ENCODE data around the gene FLAD1.

FLAD1 gene

GRCh38 chr1:155018617-155019348 lies 35.6 kb downstream of the FLAD1 start:
- DNase-seq = no peak

GRCh38 chr1:155019377-155020245 lies 36.5 kb downstream of the FLAD1 start:
- no peak for DNase-seq

DNA sequence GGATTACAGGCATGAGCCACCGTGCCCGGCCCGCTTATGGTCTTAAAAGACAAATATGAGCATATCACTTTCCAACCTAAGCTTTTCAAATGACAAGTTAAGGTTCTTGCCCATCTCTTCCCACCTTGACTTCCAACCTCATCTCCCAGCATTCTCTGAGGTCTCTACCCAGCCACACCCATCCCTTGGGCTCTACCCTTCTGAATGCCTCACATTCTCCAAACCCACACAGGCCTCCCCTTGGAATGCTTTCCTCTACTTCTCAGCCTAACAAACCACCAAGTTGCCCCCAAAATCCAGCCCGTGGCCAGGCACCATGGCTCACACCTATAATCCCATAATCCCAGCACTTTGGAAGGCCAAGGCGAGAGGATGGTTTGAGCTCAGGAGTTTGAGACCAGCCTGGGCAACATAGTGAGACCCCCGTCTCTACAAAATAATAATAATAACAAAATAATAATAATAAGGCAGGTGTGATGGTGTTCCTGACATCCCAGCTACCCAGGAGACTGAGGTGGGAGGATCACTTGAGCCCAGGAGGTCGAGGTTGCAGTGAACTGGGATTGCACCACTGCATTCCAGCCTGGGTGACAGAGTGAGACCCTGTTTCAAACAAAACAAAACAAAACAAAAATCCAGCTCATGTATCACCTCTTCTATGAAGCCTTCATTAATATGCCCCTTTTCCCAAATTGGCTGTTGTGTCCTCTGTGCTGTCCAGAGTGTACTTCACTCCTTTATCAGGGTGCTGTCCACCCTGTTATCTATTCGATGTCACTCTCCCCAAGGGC lies 39.2 kb downstream of the FLAD1 start:
- no peak for DNase-seq

- DNase-seq = no peak
Observed at GRCh38 chr1:155022927-155023236, 39.7 kb downstream of the FLAD1 start.

DNA sequence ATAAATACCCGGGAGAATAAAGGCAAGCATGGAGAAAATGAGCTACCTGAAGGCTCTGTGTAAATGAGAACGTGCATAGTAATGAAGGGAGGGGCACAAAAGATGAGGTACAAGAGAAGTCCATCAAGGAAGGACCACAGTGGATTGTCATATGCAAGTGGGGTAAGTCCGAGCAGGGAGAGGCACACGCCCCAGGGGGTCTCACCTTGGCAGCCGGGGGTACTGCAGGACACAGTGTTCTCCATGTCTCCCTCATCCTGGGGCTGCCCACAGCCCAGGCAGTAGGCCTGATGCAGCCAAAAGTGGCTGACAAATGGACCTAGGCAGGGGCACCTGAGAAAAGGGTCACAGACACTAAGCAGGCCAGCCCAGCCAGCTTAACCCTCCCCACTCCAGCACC lies 40.5 kb downstream of the FLAD1 start:
- DNase-seq = no peak

DNA sequence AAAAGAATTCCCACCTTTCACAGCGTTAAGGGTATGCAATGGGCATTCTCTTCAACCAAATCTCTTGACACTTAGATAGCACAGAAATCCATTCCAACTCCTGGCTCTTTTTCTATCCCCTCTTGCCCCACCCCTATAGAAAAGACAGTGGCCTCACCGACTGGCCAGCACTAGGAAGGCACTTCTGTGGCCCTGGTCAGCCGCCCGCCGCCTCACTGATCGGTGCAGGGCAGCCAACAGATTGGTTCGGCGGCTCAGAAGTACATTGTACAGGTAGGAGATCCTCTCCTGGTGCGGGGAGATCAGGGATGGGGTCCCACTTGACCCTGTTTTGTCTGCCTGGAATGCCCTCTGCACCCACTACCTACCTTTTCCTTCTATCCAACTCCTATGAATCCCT lies 41.2 kb downstream of the FLAD1 start:
- DNase-seq = no peak

GRCh38 chr1:155026154-155026553 lies 43.0 kb downstream of the FLAD1 start:
- no peak for DNase-seq

DNA sequence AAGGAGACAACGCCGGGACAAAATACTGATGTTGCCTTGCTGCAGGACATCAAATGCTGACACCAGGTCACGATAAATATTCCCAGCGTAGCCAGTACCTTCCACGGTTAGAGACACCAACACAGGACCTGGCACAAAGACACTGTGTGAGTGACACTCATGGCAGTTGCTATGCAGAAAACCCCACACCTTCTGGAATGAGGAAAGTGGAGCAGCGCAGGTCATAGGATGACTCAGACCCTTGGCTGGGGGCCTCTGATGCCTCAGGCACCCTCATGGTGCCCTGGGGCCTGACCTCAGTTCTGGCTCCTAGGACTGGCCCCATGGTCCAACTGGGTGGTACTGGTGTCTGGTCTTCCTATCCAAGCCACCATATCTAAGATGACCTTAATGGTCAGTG lies 43.4 kb downstream of the FLAD1 start:
- no peak for DNase-seq

DNA sequence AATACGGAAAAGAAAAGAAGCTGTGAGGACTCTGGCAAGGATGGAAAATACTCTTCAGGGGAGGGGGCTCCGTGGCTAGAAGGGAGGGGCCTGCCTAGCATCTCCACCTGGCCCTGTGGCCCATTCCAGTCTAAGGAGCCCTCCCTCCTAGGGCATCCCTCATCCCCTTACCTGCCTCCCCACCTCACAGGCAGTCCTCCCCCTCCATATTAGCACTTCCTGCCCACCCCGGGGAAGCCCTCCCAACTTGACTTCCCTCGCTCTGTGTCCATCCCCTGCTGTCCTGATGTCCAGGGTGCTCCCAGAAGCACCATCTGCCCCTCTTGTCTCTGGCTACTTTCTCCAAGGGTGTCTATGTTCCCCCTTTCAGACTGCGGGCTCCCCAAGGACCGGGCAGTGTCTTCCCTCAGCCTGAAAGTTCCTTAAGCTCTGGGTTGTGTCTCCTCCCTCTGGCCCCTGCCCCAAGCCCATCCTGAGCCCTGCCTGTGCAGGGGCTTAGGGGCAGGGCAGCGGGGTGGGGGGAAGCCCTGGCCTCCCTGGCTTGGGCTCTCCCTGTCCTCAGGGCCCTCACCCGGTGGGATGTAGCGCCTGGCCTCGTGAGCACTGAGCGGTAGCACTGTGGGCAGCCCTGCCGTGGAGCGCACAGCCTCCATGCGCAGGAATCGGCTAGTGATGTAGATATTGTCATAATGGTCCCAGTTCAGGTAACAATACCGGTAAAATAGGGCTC lies 46.5 kb downstream of the FLAD1 start:
- DNase-seq = no peak

GRCh38 chr1:155030243-155030795 lies 47.2 kb downstream of the FLAD1 start:
- no peak for DNase-seq

DNA sequence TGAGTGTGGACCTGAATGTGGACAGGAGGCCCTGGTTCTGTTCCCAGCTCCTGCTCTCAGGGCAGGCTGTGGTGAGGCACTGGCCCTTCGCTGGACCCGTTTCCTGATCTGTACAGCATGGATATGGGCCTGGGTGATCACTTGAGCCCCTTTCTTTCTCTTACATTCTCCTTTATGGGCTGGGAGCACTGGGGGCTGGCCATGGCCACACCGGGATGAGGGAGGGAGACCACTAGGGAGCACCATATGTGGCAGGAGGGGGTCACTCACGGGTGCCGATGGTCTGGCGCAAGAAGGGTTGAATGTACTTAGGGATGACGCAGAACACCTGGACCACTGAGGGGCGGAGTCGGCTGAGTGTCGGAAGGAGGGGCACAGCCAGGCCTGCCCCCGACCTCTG lies 47.8 kb downstream of the FLAD1 start:
- DNase-seq = no peak

- no peak for DNase-seq
Observed at GRCh38 chr1:155032886-155033285, 49.7 kb downstream of the FLAD1 start.

DNA sequence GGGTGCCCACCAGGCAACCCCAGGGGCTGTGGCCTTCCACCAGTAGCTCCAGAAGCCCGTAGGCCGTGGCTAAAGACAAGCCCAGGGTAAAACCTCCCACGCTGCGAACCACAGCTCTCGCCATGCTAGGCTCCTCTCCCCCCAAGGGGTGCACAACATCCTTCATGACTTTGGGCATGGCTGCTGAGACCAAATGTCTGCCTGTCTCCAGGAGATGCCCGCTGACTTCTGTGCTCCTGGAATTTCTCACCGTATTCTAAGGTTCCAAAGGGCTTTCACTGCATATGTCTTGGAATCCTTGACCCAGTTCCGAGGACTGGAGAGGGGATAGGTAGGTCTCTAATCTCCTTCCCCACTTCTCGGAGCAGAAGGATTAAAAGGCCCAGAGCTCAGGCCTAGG lies 50.4 kb downstream of the FLAD1 start, which contains the start of the genes DCST1 and DCST2:
Gene DCST1, plus strand, starts transcription at position 301 of the 400 bp plus-strand sequence. CDS start 213 bp downstream, outside the sequence.
Gene DCST2, minus strand, starts transcription at position 258 of the 400 bp plus-strand sequence. Its CDS starts 80 bp downstream, at position 178.
- no peak for DNase-seq

GRCh38 chr1:155034318-155035208 lies 51.4 kb downstream of the FLAD1 start:
- DNase-seq = no peak

DNA sequence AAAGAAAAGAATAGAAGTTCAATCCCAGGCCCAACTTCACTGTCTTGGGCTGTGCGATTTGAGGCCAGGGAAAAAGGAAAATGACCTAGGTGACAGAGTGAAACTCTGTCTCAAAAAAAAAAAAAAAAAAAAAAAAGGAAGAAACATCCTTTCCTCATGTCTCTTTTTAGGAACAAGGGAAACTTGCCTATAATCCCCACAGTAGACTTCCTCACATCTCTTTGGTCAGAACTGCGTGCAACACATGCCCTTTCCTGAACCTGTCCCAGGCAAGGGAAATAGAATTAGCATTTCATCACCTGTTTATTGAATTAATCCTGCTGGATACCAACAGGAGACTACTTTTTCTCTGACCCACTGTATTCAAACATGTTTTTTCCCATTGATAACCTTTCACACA lies 52.8 kb downstream of the FLAD1 start:
- no peak for DNase-seq

- no peak for DNase-seq
Observed at GRCh38 chr1:155037043-155037442, 53.9 kb downstream of the FLAD1 start.

GRCh38 chr1:155037851-155038441 lies 54.8 kb downstream of the FLAD1 start:
- no peak for DNase-seq

DNA sequence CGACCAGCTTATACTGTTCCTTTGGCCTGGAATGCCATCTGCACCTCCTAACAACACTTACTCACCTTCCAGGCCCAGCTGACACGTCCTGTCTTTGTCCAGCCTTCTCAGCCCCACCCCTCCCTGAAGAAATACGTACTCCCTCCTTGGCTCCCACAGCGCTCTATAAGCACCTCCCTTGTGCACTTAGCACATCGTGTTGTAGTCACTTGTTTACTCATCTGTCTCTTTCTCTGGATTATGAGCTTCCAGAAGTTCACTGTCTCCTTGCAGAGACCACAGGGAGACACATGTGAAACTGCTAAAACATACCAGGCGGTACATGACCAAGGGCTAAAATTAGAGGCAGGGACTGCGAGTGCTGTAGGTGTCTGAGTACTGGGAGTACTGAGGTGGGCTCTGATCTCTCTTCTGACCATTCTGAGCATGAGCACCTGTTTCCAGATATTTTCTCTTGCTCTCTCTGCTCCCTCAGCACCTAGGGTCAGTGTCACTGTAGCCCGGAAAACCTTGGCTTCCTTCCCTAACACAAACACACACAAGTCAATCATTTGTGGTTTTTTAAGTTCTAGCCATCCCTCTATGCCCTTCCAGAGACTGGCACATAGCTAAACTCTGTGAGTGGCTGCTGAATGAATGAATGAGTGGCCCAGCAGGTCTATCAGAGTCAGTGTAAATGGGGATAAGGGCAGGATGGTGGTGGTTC lies 55.6 kb downstream of the FLAD1 start:
- DNase-seq = no peak

DNA sequence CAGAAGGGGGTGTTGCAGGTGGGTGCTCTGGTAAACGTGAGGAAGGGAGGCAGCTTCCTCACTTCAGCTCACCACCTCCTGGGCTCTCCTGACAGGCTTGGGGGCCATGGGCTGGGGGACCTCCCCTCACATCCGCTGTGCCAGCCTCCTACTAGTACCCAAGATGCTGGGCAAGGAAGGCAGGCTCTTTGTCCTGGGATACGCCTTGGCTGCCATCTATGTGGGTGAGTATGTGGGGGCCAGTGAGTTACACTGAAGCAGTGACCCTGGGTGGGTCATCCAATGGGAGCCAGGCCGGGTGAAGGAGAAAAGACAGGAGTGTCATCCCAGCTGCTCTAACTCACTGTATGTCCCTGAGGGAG lies 56.1 kb downstream of the FLAD1 start:
- no peak for DNase-seq
